Stimulated activated CD4-positive, alpha-beta T cell treated with anti-CD3 and anti-CD28 coated beads, Interleukin-12 subunit alpha, Interleukin-12 subunit beta, amount 100 ng/mL, for 4 hours (primary cell): ENCODE results near the gene NEDD4L.
"Not testable (repeated sequence)": the region's sequence is repeated elsewhere in the genome, so short reads cannot be mapped to it uniquely, and the experiment has no call there.

ENCODE experiments used
- DNase-seq: peaks from one replicate; pipeline ENCODE4 v3.0.0-alpha.2; 2020

NEDD4L gene

DNA sequence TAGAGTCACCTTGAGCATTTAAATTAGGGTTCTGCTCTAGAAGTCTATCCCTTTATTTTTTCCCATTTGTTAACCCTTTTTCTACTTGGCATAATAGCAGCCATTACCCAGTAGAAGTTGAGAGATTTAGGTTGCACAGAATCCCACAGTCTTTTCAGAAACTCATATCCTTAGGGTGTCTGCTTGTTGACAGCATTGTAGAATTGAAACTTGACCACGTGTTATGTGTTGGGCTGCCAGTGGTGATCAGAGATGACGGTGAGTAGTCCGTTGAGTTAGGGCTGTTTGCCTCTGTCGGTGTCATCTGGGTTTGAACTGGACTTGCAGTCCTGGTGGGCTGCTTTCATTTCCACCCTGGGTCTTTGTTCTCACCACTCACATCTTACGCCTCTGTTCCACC, 114.4 kb downstream of the NEDD4L start:
- no peak for DNase-seq

DNA sequence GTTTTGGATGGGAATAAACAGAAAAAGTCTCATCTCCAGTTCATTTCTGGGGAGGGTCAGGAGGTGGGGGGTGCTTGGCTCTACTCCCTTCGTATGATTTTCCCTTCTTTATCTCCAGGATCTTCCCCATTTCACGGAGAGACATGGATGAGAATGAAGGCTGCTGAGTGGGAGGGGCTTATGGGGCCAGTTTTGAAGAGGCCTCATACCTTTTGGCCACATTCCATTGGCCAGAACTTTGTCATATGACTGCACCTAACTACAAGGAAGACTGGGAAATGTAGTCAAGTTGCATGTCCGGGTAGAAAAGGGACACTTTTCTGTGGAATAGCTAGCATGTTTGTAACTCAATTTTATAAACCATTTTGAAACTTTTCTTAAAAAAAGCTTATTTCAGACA, 117.6 kb downstream of the NEDD4L start:
- DNase-seq, result no peak

DNA sequence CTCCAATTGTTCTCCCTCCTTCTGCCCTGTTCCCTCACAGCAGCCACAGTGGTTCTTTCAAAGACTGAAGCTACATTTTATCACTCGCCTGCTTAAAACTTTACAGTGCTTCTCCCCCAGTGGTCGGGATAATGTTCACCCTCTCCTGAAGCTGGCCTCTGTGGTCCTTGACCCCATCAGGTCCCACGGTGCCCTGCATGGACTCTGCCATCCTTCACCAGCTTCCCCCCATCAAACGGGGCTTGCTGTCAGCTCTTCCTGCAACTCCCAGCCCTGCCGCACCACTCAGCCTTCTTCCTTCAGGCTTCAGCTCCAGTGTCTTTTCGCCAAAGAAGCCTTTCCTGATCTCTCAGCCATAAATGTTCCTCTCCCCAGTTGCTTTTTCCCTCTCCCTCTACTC, 118.1 kb downstream of the NEDD4L start:
- no peak for DNase-seq

DNA sequence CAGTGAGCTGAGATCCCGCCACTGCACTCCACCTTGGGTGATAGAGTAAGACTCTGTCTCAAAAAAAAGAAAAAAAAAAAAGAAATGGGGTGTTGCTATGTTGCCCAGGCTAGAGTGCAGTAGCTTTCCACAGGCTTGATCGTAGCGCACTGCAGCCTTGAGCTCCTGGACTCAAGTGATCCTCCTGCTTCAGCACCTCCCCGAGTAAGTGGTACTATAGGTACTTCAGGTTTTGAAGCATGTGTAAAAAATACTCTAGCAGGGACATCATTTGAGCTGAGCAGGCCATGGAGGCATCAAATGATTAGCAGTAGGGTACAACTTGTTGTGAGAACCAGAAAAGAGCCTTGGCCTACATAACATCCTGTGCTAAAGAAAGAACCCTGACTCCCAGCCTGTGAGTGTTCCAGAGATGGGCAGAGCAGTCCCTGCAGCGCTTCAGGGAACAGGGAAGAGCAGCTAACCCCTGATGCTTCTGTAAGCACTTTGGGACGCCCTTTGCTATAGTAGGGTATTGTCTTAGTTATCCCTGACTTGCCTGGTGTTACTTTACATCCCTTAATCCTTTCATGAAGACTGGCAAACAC, 119.1 kb downstream of the NEDD4L start:
- DNase-seq, result no peak

DNA sequence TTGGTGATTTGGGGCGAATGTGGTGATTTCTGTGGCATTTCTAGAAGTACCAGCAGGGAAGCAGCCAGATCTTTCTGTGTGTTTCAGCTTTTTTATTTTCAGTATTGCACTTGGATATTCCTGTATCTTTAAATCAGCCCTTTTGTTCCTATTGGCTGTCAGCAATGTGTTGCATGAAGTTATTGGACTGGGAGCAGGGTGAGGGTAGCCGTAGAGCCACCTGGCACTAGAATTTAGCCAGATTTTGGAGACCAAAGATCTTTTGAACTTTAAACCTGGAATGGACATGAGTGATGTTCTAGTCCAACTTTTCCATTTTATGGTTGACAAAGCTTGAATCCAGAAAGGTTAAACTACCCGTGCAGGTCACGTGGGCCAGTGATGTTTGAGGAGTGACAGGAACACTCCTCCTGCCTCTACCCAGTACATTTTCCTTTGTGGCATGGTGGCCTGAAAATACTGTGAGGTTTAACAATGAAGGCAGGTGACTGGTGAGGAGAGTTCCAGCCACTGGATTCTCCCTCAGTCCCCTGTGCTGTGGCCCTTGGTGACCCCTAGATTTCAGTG, 122.3 kb downstream of the NEDD4L start:
- DNase-seq, result no peak

DNA sequence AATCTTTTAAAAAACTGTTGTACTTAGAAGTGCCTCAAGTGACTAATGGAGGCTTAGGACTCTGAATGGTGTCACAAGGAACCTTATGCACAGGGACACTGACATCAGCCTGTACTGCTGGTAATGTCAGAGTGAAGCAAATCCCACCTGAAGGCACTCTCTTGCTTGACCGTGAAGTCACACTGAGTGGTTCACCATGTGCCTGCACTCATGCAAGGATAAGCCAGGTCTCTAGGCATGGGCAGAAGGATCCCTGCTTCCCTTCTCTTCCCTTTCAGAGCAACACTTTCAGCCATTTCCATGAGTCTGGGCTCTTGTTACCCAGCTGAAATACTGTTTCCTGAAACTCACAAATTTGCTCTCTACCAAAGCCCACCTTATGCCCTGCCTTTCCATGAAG, 123.0 kb downstream of the NEDD4L start:
- no peak for DNase-seq

DNA sequence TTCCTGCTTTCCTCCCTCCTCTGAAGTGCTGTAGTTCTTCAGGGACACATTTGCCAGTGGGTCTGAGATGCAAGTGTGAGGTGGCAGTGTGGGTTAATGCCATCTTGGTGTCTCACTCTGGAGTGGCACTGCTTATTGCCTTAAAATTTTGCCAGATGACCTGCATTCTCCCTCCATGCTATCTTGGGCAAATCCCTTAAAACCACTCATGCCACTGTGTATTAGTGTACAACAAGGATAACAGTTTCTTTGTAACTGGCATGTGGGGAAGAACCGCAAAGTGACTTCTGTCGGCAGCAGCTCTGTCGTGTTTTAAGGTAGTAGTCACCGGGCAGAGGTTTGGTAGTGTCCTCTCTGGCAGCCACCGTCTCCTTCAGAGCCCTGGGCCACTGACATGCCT, 124.2 kb downstream of the NEDD4L start:
- no peak for DNase-seq

DNA sequence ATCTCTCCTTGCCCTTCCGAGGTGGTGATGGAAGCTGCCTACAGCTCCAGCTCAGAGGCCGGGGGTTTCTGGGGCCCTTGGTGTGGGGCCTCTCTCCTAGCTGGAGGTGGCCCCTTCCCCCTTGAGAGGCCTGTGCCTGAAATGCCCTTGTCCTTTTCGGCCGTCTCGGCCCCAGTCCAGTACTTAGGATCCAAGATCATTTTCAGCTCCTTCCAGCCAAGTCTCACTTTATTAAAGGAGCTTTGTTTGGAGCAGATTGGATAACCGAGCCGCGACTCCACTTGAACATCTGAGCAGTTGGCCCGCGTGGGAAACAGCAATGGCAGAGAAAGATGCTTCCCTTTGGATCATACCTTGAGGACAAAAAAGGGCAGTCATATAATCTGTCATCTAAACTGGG, 125.0 kb downstream of the NEDD4L start:
- DNase-seq, result no peak

DNA sequence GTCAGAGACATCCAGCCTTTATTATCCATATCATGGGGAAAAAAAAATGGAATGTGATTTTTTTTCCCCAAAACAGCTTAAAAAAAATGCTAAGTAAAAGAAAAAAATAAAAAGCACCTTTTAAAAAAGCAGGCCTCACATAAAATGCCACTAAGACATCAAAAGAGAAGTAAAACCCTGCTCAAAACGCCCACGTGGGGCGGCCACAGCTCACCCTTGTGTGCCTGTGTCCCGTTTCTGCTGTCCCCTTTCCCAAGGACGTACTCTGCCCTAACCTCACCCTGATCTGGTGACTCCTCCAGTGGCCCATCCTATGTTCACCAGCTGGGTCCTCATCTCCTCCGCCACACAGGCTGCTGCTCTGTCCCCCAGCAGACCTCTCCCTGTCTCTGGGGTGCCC, 125.4 kb downstream of the NEDD4L start:
- no peak for DNase-seq

DNA sequence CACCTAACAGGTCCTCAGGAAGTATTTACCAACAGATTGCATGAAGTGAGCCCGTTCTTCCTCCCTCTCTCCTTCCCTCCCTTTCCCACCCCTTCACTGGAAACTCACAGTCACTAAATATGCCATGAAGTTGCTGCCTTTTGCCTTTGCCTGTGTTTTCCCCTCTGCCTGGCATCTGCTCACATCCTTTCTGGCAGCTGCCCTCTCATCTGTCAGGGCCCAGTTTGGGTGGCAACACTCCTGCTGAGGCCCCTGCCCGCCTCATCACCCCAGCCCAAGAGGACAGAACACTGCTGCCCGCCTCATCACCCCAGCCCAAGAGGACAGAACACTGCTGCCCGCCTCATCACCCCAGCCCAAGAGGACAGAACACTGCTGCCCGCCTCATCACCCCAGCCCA, 126.0 kb downstream of the NEDD4L start:
- not testable (repeated sequence) for DNase-seq

DNA sequence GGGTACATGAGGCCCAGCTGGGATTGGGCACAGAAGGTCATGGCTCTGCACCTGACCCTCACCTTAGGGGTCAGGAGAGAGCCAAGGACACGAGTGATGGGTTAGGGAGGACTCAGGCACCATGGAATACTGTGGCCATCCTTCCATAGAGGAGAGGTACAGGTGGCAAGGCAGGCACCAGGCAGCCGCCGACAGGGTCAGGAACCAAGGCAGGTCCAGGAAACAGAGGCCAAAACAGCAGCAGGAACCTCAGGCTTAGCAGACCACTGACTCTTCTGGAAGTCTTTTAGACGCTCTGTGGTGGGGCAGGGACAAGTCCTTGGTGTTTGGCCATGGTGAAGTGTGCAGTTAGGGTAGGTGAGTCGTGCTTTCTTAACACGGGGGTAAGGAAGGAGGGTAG, 128.0 kb downstream of the NEDD4L start:
- no peak for DNase-seq

DNA sequence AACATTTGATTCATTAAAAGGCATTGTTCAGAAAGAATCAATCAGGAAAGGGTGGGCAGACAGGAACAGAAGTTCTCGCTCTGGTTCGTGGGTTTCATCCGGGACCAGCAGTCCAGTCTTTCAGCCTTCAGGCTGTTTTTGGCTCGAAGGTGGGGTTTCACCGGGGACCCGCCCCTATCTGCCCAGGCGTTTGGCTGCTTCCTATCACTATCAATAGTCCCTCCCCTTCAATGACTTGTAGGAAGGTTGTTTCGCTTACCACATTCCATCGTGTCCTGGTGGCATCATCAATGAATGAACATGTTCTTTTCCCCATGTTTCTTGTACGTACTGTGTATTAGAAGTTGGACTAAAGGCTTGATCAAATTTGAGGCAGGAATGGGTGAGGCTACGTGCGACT, 130.3 kb downstream of the NEDD4L start:
- no peak for DNase-seq

DNA sequence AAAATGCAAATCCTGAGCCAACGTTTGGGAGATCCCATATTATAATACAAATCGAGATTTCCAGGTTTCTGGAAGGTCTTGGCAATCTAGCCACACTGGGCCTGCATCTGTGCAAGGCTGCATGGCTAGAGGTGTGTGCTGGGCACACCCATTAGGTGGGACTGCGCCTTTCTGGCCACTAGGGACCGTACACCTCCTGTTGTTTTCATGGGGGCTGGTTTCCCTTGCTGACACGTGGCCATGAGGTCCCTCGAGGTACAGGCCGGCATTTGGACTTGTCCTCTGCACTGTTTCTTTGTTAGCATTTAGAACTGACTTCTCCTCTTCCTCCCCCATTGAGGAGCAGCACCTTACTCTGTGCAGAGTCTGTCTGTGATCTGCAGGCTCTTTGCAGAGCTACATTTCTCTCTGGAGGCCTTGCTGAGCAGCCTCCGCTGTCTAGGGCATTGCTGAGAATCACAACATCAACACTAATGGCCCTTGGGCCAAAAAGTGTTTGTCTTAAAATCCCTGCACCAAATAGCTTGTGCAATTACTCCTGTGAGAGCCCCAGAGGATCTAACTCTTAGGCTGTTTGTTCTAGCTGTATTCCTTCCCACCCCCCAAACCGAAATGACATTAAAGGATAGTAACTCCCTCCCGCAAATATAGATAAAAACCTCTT, 131.2 kb downstream of the NEDD4L start:
- no peak for DNase-seq

DNA sequence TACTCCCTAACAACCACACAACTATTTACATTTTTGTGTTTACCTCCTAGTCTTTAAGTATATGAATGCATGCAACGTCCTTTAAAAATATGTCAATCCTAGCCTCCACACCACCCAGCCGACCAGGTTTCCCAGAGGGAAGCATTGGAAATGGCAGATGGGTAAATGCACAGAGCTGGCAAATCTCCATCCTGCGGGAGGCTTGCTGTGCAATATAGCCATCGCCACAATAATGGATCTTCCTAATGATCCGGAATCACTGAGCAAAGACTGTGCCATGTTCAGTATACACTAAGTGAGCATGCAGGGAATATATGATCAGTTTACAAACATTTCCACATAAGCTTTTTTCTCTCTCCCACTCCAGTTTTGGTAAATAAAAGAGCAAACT, 131.8 kb downstream of the NEDD4L start:
- no peak for DNase-seq

DNA sequence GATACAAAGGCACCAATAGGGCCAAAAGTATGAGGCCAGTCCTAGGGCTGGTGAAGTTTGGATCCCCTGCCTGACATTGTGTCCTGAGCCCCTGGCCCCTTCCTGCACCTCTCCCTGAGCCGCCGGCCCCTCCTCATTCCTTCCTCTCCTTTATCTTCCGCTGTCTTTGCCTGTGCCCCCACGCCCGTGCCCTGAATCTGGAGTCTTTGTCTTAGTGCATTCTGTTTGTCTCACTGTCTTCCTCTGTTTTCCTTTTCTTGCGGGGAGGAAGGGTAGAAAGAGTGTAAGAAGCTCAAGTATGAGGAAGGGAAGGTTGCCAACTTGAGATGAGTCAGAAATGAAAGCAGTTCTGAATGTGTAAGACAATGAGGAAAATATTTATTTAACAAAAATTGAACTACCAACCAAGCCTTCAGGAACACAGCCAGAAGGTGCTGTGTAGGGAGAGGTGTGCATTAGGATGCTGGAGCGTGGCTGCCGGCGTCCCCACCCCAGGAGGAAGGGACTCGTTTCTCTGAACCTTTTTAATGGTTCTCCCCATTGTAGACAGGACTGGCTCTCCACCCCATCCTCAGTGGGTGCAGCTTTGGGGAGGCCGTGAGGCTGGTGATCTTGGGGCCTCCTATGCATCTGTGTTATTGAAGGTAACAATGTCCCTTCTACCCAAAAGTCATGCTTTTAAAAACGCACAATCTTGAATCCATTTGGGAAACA, 133.1 kb downstream of the NEDD4L start:
- DNase-seq, result no peak

DNA sequence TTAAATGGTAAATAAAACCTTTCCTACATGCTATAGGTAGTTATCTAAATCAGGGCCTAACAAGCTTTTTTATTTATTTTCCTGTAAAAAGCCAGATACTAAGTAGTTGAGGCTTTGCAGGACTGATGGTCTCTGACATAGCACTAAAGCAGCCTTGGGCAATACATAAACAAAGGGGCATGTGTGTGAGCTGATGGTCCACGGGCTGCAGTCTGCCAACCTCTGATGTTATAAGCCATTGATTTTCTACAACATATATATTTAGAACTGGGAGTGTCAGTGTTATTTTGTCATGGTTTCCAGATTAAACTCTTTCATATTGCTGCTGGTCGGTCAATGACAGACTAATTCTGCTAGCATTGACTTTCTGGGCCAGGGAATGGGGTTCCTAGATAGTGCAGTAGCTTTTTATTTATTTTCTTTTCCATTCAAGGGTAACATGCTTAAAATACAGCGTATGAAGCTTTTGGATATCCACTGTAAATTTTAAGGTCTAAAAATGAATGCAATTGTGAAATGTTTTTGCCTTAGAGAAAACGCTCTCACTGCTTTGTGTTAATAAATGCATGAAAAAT, 134.0 kb downstream of the NEDD4L start:
- no peak for DNase-seq

DNA sequence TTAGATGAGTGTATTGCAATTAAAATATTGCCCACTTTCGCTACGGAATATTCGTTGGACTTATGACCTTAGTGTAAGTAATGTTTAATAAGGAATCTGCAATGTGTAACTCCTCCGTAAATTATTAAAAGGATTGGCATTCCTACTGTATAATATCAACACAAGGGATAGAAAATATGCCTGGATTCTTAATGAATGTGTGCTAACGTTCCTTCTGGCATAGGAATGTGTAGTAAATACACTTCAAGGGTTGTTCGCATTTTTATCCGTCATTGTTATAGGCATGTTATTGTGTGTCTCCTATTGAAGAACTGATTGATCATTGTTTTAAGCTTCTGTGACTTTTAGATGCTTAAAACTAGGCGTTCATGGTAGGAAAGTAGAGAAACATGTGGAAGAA, 134.5 kb downstream of the NEDD4L start:
- DNase-seq, result no peak

DNA sequence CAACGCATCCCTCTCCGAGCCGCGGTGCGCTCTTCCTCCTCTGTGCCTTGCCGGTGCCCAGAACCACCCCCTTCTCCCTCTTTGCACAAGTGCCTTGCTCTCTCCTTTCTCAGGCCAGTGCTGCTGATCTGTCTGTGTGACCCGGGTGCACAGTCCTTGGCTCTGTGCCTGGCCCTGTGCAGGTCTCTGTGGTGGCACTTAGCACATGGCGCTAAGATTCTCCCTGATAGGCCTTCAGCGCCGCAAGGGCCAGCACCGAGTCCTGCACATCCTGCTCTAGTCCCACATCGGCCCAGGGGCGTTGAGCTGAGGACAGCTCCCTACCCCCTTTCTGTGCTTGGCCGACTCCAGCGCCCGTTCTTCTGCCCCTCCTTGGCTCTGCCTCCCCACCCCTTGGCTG, 136.1 kb downstream of the NEDD4L start:
- DNase-seq, result no peak

DNA sequence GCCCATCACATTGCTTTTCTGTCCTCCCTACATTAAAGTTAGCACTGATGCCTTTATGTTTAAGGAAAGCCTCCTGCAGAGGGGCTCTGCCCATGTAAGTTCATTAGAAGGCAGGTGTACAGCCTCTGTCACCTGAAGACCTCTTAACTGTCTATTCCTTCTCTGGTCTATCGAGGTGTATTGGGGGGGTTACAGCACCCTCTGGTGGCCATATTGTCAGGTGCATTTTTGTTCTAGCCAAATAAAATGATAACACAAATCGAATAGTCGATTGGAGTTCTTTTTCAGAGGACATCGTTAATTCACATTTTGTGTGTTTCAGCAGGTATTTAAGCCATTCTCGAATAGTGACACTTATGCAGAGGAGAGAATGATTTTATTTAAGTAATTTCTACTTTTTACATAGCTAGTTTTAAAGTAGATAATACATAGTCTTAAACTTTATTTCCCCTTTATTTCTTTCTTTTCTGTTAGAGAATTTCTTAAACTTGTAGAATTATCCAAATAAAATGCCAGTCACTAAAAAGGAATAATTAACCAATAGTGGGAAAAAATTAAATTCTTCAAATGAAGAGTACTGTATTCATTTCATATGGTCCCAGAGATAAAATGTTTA, 136.8 kb downstream of the NEDD4L start:
- DNase-seq, result peak; percentile 53

DNA sequence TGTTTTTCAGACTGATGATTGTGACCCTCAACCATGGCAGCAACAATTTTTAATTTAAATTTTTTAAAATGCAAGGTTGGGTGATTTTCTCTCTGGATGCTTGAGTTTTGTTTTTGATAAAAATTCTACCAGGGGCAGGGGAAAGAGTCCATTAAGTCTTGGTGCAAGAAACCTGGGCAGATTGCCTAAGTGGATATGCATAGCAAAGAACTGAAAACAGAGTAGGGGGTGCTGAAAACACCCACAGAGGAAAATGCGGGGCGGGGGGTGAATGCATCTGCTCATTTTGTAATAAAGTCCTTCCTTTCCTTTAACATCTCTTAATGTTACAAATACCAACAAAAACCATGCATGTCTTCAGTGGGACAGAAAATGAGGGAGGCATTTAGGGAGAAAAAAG, 138.0 kb downstream of the NEDD4L start:
- DNase-seq, result no peak

DNA sequence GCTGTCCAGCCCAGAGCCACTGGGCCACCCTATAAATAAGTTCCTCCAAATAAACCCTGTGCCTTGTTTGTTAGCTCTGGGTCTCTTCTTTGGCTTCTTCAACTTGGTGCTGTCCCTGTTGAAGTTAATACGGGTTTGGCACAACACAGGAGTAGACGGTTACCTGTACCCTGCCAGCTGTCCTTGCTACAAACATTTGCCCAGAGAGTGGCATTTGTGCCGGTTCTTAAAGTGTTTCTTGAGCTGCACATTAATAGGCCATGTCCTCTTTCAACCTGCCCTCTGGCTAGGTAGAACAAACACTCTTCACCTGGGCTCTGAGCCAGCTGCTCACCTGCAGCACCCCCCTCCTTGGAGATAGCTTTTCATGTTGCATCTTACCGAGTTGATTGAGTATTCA, 139.2 kb downstream of the NEDD4L start:
- no peak for DNase-seq

DNA sequence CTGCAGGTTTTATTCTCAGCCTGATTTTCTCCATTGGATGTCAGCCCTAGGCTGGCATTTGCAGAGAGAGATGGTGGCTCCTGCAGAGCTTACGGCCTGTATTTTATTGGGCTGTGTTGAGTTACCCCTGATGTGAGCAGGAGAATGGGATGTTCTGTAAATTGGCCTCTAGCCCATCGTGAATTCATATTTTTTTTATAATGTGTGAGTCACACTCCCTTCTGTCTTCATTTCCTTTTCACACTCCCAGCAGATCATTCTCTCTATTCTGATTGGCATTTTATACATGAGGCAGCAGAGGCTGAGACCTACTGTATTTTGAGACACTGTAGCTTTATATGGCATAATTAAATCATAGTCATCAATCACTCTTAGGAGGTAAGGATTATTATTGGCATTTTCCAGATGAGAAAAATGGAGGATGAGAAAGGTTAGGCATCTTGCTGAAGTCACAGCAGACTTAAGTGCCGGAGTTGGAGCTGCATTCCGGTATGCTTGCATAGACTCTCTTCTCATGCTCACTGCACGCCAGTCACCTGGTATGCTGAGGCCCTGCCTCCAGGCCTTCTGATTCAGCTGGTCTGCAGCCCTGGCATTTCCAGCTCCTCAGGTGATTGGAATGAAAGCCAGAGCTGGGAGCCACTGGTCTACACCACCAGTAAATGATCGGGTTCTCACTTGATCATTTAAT, 142.4 kb downstream of the NEDD4L start:
- no peak for DNase-seq

DNA sequence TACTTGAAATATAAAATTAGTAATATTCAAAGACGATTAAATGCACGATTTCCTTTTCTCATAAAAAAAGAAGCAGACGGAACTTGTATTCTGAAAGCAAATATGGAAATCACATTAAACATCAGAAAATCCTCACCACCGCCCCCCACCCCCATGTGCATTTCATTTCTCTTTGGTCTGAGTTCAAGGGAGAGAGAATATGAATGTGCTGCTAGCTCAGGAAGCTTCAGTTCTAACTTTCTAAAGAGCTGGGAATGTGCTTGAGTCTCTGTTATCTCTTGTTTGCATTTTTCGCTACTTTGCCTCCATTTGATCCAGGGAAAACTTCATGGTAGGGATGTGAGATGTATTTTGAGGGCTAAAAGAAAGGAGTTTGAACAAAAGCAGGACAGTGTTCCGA, 143.6 kb downstream of the NEDD4L start:
- no peak for DNase-seq
